ENCODE data around the gene NIBAN1. TPM values are rescaled to one million over a fixed set of nuclear protein-coding genes. Genes with fewer than 3 reads are reported as not detected.

NIBAN1 gene
- total and polyA plus RNA-seq, 2 of the 8 experiments (the other 6 are each of a cell fraction or from before 2014, with no cell fraction given): 5.7 to 15.2 TPM

GRCh38 chr1:184973272-184974055 lies 844 bp downstream of the NIBAN1 start (continued):
- TF ChIP-seq TAF1 (IDR thresholded peaks at IDR 0.05; ENCODE audit: low read depth, low read length) (no peak; the same call in 1 of the 2 replicates), KDM4A (IDR thresholded peaks at IDR 0.05; ENCODE audit: low read depth, low read length, severe bottlenecking) (no peak), CHD2 (IDR thresholded peaks at IDR 0.05; ENCODE audit: low read length) (no peak), ASH2L (IDR thresholded peaks at IDR 0.05; ENCODE audit: low read length) (peak; percentile 53), SRF (IDR thresholded peaks at IDR 0.05; ENCODE audit: low read depth, low read length) (no peak), E2F6 (IDR thresholded peaks at IDR 0.05) (peak; percentile 76), TBP (IDR thresholded peaks at IDR 0.05; ENCODE audit: low read depth, low read length) (peak; percentile 41; the same call in 1 of the 2 replicates), ATF3 (IDR thresholded peaks at IDR 0.05; ENCODE audit: insufficient read depth, low read depth, low read length) (no peak), MAFK (IDR thresholded peaks at IDR 0.05; ENCODE audit: low read depth, low read length) (no peak), ATF2 (IDR thresholded peaks at IDR 0.05; ENCODE audit: low read length) (0 out of 2 replicates have a peak, but pooled peaks have one; percentile 56), SIRT6 (IDR thresholded peaks at IDR 0.05; ENCODE audit: low read length) (no peak), RNF2 (IDR thresholded peaks at IDR 0.05; ENCODE audit: borderline replicate concordance, low read depth, low read length, missing control alignments, poor library complexity, severe bottlenecking) (no peak), ZNF274 (IDR thresholded peaks at IDR 0.05; ENCODE audit: borderline replicate concordance, extremely low read depth, low read length) (no peak), EP300 (IDR thresholded peaks at IDR 0.05; ENCODE audit: borderline replicate concordance in 1 of 2, low read depth in 2 of 2, low read length in 2 of 2) (no peak), SP2 (IDR thresholded peaks at IDR 0.05; ENCODE audit: low read length) (no peak), BACH1 (IDR thresholded peaks at IDR 0.05; ENCODE audit: low read length) (no peak), EGR1 (IDR thresholded peaks at IDR 0.05; ENCODE audit: borderline replicate concordance, low read depth, low read length) (peak; percentile 69; the same call in 1 of the 2 replicates), GABPA (IDR thresholded peaks at IDR 0.05; ENCODE audit: borderline replicate concordance, insufficient read depth, low read length) (no peak), POLR2AphosphoS5 (IDR thresholded peaks at IDR 0.05; ENCODE audit: low read depth, low read length) (no peak), POLR2A (IDR thresholded peaks at IDR 0.05; ENCODE audit: control extremely low read depth in 1 of 2, low read depth in 2 of 2, low read length in 2 of 2) (peak; percentile 39 to 47; a peak in 2 of 3 replicates), EZH2 (IDR thresholded peaks at IDR 0.05; ENCODE audit: low read depth, low read length, severe bottlenecking) (peak; percentile 51)
